ENCODE data around the gene ADGRL3.

DNA sequence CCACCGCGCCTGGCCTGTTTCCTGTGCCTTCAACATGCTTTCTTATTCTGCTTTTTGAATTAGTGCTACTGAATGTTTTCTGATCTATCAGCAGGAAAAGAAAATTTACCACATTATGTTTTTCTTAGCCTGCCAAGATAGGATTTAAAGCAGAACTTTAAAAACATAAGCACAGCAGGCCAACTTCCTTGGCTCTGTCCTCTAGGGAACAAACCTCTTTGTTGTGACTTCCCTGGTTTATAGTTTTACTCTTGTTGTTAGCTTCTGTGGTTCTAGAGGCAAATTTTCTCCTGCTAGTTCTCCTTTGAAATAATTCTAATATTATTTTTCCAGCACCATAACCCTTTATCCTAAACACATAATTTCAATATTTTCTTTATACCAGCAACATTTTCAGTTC is 605.1 kb downstream of the ADGRL3 start:
- TF ChIP-seq, protein P1, sequence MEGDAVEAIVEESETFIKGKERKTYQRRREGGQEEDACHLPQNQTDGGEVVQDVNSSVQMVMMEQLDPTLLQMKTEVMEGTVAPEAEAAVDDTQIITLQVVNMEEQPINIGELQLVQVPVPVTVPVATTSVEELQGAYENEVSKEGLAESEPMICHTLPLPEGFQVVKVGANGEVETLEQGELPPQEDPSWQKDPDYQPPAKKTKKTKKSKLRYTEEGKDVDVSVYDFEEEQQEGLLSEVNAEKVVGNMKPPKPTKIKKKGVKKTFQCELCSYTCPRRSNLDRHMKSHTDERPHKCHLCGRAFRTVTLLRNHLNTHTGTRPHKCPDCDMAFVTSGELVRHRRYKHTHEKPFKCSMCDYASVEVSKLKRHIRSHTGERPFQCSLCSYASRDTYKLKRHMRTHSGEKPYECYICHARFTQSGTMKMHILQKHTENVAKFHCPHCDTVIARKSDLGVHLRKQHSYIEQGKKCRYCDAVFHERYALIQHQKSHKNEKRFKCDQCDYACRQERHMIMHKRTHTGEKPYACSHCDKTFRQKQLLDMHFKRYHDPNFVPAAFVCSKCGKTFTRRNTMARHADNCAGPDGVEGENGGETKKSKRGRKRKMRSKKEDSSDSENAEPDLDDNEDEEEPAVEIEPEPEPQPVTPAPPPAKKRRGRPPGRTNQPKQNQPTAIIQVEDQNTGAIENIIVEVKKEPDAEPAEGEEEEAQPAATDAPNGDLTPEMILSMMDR (IDR thresholded peaks at IDR 0.05; ENCODE audit: low read depth, low read length) = no peak
- TF ChIP-seq EZH2phosphoT487 (IDR thresholded peaks at IDR 0.05; ENCODE audit: low read depth) = no peak

All from OCI-LY3 (cell line).